WTC11 (cell line): Measurements from ENCODE around the gene KLHDC9. TPM values are rescaled to one million over a fixed set of nuclear protein-coding genes. Genes with fewer than 3 reads are reported as not detected.

ENCODE experiments used
- ATAC-seq: fragments of 200-7000 bp; cut with Tn5 transposase; 2 replicates; pipeline ENCODE4 v1.10.0; 2021; ENCODE audit warnings: mild to moderate bottlenecking, moderate library complexity
- CTCF ChIA-PET: fragments of 300-600 bp; sonication (Branson Sonifier 250); formaldehyde crosslinking; loops from one replicate; lab custom pipeline; 2021; ENCODE audit warnings: antibody characterized with exemption; lab: Charles Lee
- POLR2A ChIA-PET: fragments of 350-600 bp; sonication (Branson Sonifier 250); formaldehyde crosslinking; loops from one replicate; lab custom pipeline; 2021; ENCODE audit warnings: antibody characterized with exemption; lab: Charles Lee
- DNase-seq: peaks from one replicate; pipeline ENCODE4 v3.0.0; 2021; ENCODE audit warnings: low spot score
- H3K27ac Mint-ChIP-seq: 2 replicates; pipeline ENCODE4 v1.8.0; 2021; ENCODE audit warnings: mixed read lengths
- H3K27me3 Mint-ChIP-seq: 2 replicates; pipeline ENCODE4 v1.8.0; 2021; ENCODE audit warnings: low read depth, mild to moderate bottlenecking, moderate library complexity, mixed read lengths
- H3K36me3 Mint-ChIP-seq: 2 replicates; pipeline ENCODE4 v1.8.0; 2021; ENCODE audit warnings: mixed read lengths
- H3K4me1 Mint-ChIP-seq: 2 replicates; pipeline ENCODE4 v1.8.0; 2022; ENCODE audit warnings: mixed read lengths
- H3K4me3 Mint-ChIP-seq: 2 replicates; pipeline ENCODE4 v1.8.0; 2021; ENCODE audit warnings: mild to moderate bottlenecking, moderate library complexity, mixed read lengths
- H3K9me3 Mint-ChIP-seq: 2 replicates; pipeline ENCODE4 v1.8.0; 2021; ENCODE audit warnings: mixed read lengths
- AR ChIP-seq: fragments of 250-450 bp; sonication (Bioruptor Pico); IDR thresholded peaks from 2 replicates; pipeline ENCODE4 v1.9.0; 2021; ENCODE audit warnings: mild to moderate bottlenecking
- ATF1 ChIP-seq: sonication (generic); formaldehyde crosslinking; IDR thresholded peaks from 2 replicates; pipeline ENCODE4 v1.8.1; 2023; ENCODE audit warnings: mild to moderate bottlenecking, moderate library complexity, missing genetic modification reagents
- FOXJ3 ChIP-seq: sonication (generic); formaldehyde crosslinking; IDR thresholded peaks from 2 replicates; pipeline ENCODE4 v1.9.0; 2021; ENCODE audit warnings: missing genetic modification reagents, mild to moderate bottlenecking, borderline replicate concordance
- FOXK1 ChIP-seq: sonication (generic); formaldehyde crosslinking; IDR thresholded peaks from 2 replicates; pipeline ENCODE4 v1.8.0; 2022; ENCODE audit warnings: mild to moderate bottlenecking, moderate library complexity, missing genetic modification reagents
- FOXP1 ChIP-seq: sonication (generic); formaldehyde crosslinking; IDR thresholded peaks from 2 replicates; pipeline ENCODE4 v1.8.0; 2022; ENCODE audit warnings: missing genetic modification reagents, mild to moderate bottlenecking, moderate library complexity, borderline replicate concordance
- GRHL2 ChIP-seq: fragments of 250-450 bp; sonication (Bioruptor Pico); IDR thresholded peaks from 2 replicates; pipeline ENCODE4 v1.8.0; 2022; ENCODE audit warnings: mild to moderate bottlenecking, moderate library complexity; ENCODE audit not compliant: insufficient replicate concordance, severe bottlenecking
- PRDM15 ChIP-seq: sonication (generic); formaldehyde crosslinking; IDR thresholded peaks from 2 replicates; pipeline ENCODE4 v1.8.0; 2022; ENCODE audit warnings: missing genetic modification reagents
- RORB ChIP-seq: fragments of 250-450 bp; sonication (Bioruptor Pico); IDR thresholded peaks from 2 replicates; pipeline ENCODE4 v1.9.0; 2021; ENCODE audit warnings: mild to moderate bottlenecking
- ZNF138 ChIP-seq: sonication (generic); formaldehyde crosslinking; conservative IDR thresholded peaks from 2 replicates; pipeline ENCODE4 v1.8.1; 2022; ENCODE audit warnings: mild to moderate bottlenecking, moderate library complexity, missing genetic modification reagents
- ZNF232 ChIP-seq: sonication (generic); formaldehyde crosslinking; IDR thresholded peaks from 2 replicates; pipeline ENCODE4 v1.8.0; 2022; ENCODE audit warnings: mild to moderate bottlenecking, missing genetic modification reagents
- total RNA-seq: library from RNA; stranded (reverse); gene quantifications from 3 replicates; pipeline ENCODE4 v1.2.3, GENCODE V29; 2021
- TF ChIP-seq, protein P1 (sequence below): sonication (generic); formaldehyde crosslinking; IDR thresholded peaks from 2 replicates; pipeline ENCODE4 v1.8.1; 2023; ENCODE audit warnings: mild to moderate bottlenecking, moderate library complexity, missing genetic modification reagents
- TF ChIP-seq, protein P2 (sequence below): sonication (generic); formaldehyde crosslinking; IDR thresholded peaks from 2 replicates; pipeline ENCODE4 v1.8.1; 2023; ENCODE audit warnings: mild to moderate bottlenecking, missing genetic modification reagents
- TF ChIP-seq, protein P3 (sequence below): sonication (generic); formaldehyde crosslinking; IDR thresholded peaks from 2 replicates; pipeline ENCODE4 v1.8.1; 2023; ENCODE audit warnings: mild to moderate bottlenecking, missing genetic modification reagents
- TF ChIP-seq, protein P4 (sequence below): fragments of 250-450 bp; sonication (Bioruptor Pico); IDR thresholded peaks from 2 replicates; pipeline ENCODE4 v1.9.0; 2021; ENCODE audit warnings: mild to moderate bottlenecking, borderline replicate concordance
- TF ChIP-seq, protein P5 (sequence below): sonication (generic); formaldehyde crosslinking; IDR thresholded peaks from 2 replicates; pipeline ENCODE4 v1.8.1; 2022; ENCODE audit warnings: low read depth, missing genetic modification reagents, borderline replicate concordance

Gene KLHDC9
- total RNA-seq, 1 experiment from 2014 or later, result 5.8 TPM

DNA sequence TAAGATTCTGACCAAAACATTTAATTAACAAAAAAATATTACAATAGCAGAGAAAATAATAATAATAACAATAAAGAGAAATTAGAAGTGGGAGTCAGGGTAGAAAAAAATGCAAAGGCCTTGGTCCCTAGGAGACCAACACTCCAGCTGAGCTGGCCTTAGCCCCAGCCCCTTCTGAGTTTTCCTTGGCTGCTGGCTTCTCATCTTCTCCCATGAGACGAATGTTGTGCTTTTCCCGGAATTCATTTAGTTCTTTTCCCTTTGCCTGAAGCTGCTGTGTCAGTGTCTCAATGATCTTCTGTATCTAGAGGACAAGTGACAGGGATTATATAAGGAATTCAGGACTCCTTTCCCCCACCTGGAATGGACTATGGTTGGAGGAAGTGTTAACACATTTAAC is 2.4 kb downstream of the KLHDC9 start:
- peaks cover 9% of the 10 kb centered on the region for H3K4me1 Mint-ChIP-seq
- CTCF ChIA-PET, result interaction anchor here (1.1 to 8.2 kb wide), 3 partner anchors 30 to 103 kb away, joined by 4 to 109 read pairs (median 7); partner anchors contain the start of gene ARHGAP30
- ATAC-seq (no peak), DNase-seq (no peak)
- H3K4me3 Mint-ChIP-seq, result no peak overlapping the region
- no peak for TF ChIP-seq FOXJ3 (CRISPR knock-in tag)
- TF ChIP-seq, protein P1, sequence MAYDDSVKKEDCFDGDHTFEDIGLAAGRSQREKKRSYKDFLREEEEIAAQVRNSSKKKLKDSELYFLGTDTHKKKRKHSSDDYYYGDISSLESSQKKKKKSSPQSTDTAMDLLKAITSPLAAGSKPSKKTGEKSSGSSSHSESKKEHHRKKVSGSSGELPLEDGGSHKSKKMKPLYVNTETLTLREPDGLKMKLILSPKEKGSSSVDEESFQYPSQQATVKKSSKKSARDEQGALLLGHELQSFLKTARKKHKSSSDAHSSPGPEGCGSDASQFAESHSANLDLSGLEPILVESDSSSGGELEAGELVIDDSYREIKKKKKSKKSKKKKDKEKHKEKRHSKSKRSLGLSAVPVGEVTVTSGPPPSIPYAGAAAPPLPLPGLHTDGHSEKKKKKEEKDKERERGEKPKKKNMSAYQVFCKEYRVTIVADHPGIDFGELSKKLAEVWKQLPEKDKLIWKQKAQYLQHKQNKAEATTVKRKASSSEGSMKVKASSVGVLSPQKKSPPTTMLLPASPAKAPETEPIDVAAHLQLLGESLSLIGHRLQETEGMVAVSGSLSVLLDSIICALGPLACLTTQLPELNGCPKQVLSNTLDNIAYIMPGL (CRISPR knock-in tag), result no peak
- no peak for TF ChIP-seq ATF1
- TF ChIP-seq ZNF138 (CRISPR knock-in tag), result no peak
- TF ChIP-seq, protein P2, sequence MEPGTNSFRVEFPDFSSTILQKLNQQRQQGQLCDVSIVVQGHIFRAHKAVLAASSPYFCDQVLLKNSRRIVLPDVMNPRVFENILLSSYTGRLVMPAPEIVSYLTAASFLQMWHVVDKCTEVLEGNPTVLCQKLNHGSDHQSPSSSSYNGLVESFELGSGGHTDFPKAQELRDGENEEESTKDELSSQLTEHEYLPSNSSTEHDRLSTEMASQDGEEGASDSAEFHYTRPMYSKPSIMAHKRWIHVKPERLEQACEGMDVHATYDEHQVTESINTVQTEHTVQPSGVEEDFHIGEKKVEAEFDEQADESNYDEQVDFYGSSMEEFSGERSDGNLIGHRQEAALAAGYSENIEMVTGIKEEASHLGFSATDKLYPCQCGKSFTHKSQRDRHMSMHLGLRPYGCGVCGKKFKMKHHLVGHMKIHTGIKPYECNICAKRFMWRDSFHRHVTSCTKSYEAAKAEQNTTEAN (CRISPR knock-in tag), result no peak
- TF ChIP-seq ZNF232 (CRISPR knock-in tag), result no peak
- TF ChIP-seq, protein P3, sequence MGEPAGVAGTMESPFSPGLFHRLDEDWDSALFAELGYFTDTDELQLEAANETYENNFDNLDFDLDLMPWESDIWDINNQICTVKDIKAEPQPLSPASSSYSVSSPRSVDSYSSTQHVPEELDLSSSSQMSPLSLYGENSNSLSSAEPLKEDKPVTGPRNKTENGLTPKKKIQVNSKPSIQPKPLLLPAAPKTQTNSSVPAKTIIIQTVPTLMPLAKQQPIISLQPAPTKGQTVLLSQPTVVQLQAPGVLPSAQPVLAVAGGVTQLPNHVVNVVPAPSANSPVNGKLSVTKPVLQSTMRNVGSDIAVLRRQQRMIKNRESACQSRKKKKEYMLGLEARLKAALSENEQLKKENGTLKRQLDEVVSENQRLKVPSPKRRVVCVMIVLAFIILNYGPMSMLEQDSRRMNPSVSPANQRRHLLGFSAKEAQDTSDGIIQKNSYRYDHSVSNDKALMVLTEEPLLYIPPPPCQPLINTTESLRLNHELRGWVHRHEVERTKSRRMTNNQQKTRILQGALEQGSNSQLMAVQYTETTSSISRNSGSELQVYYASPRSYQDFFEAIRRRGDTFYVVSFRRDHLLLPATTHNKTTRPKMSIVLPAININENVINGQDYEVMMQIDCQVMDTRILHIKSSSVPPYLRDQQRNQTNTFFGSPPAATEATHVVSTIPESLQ, result no peak
- H3K9me3 Mint-ChIP-seq, result no peaks in the 10 kb centered on the region
- POLR2A ChIA-PET, result no interaction called here
- H3K36me3 Mint-ChIP-seq, result peaks cover 15% of the 10 kb centered on the region
- no peak overlapping the region for H3K27ac Mint-ChIP-seq
- no peaks in the 10 kb centered on the region for H3K27me3 Mint-ChIP-seq

DNA sequence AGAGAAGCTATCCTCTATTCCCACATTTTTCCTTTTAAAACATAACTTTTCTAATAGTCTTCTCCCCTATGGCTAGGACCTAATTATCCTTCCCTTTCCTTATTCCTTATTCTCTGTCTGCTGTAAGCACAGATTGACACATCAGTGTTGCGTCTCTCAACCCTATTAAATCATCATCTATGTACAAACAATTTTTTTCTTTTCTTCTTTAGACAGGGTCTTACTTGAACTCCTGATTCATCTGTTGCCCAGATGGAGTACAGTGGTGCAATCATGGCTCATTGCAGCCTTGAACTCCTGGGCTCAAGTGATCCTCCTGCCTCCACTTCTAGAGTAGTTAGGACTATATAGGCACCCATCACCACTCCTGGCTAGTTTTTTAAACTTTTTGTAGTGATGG is 8.3 kb downstream of the KLHDC9 start:
- no peak for DNase-seq
- Mint-ChIP-seq H3K4me1 (peaks cover 3% of the 10 kb centered on the region; the same call in 1 of the 2 replicates), H3K27ac (0 out of 2 replicates have a peak overlapping the region, but pooled peaks have one; percentile 31), H3K9me3 (no peaks in the 10 kb centered on the region), H3K36me3 (peaks cover 7% of the 10 kb centered on the region), H3K4me3 (no peak overlapping the region), H3K27me3 (no peaks in the 10 kb centered on the region)
- POLR2A ChIA-PET, result no interaction called here
- no peak for ATAC-seq
- CTCF ChIA-PET, result interaction anchor here (0.5 kb wide), 1 partner anchor 116 kb away, joined by 3 read pairs; no protein-coding TSS in a partner anchor
- TF ChIP-seq FOXK1 (CRISPR knock-in tag) (no peak), FOXP1 (no peak), AR (CRISPR knock-in tag) (no peak), PRDM15 (CRISPR knock-in tag) (no peak), GRHL2 (CRISPR knock-in tag) (no peak), RORB (CRISPR knock-in tag) (no peak)
- TF ChIP-seq, protein P4, sequence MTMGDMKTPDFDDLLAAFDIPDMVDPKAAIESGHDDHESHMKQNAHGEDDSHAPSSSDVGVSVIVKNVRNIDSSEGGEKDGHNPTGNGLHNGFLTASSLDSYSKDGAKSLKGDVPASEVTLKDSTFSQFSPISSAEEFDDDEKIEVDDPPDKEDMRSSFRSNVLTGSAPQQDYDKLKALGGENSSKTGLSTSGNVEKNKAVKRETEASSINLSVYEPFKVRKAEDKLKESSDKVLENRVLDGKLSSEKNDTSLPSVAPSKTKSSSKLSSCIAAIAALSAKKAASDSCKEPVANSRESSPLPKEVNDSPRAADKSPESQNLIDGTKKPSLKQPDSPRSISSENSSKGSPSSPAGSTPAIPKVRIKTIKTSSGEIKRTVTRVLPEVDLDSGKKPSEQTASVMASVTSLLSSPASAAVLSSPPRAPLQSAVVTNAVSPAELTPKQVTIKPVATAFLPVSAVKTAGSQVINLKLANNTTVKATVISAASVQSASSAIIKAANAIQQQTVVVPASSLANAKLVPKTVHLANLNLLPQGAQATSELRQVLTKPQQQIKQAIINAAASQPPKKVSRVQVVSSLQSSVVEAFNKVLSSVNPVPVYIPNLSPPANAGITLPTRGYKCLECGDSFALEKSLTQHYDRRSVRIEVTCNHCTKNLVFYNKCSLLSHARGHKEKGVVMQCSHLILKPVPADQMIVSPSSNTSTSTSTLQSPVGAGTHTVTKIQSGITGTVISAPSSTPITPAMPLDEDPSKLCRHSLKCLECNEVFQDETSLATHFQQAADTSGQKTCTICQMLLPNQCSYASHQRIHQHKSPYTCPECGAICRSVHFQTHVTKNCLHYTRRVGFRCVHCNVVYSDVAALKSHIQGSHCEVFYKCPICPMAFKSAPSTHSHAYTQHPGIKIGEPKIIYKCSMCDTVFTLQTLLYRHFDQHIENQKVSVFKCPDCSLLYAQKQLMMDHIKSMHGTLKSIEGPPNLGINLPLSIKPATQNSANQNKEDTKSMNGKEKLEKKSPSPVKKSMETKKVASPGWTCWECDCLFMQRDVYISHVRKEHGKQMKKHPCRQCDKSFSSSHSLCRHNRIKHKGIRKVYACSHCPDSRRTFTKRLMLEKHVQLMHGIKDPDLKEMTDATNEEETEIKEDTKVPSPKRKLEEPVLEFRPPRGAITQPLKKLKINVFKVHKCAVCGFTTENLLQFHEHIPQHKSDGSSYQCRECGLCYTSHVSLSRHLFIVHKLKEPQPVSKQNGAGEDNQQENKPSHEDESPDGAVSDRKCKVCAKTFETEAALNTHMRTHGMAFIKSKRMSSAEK, result no peak
- TF ChIP-seq, protein P5, sequence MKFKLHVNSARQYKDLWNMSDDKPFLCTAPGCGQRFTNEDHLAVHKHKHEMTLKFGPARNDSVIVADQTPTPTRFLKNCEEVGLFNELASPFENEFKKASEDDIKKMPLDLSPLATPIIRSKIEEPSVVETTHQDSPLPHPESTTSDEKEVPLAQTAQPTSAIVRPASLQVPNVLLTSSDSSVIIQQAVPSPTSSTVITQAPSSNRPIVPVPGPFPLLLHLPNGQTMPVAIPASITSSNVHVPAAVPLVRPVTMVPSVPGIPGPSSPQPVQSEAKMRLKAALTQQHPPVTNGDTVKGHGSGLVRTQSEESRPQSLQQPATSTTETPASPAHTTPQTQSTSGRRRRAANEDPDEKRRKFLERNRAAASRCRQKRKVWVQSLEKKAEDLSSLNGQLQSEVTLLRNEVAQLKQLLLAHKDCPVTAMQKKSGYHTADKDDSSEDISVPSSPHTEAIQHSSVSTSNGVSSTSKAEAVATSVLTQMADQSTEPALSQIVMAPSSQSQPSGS (CRISPR knock-in tag), result no peak
